B cell (primary cell): ENCODE measurements around the gene CNTNAP4. TPM values are rescaled to one million over a fixed set of nuclear protein-coding genes. Genes with fewer than 3 reads are reported as not detected.

ENCODE experiments used
- ATAC-seq: fragments of 200-7000 bp; cut with Tn5 transposase; one replicate; pipeline ENCODE4 v1.10.0; 2021; ENCODE audit warnings: low read depth, mild to moderate bottlenecking, moderate number of reproducible peaks, moderate library complexity
- CTCF ChIA-PET: fragments of 350-600 bp; sonication (Branson Sonifier 250); formaldehyde crosslinking; loops from one replicate; lab custom pipeline; 2021; ENCODE audit warnings: antibody characterized with exemption, inconsistent platforms; lab: Charles Lee
- POLR2A ChIA-PET: fragments of 350-600 bp; sonication (Branson Sonifier 250); formaldehyde crosslinking; loops from one replicate; lab custom pipeline; 2021; ENCODE audit warnings: antibody characterized with exemption; lab: Charles Lee
- DNase-seq: peaks from one replicate; pipeline ENCODE4 v3.0.0; 2013
- H2AFZ ChIP-seq: 2 replicates; pipeline ENCODE4 v1.6.1; 2012; ENCODE audit warnings: mild to moderate bottlenecking, low read depth, low read length; ENCODE audit not compliant: insufficient read depth, poor library complexity, severe bottlenecking
- H3K27ac ChIP-seq, 2 donors: 1 replicate in 1 of 2; 2 replicates in 1 of 2; pipeline ENCODE4 v1.5.1; 2012 to 2013; ENCODE audit warnings: low read length in 2 of 2, mild to moderate bottlenecking in 2 of 2, moderate library complexity in 1 of 2
- H3K27me3 ChIP-seq, 4 experiments: fragments of 200-600 bp in 1 of 4; sonication (generic) in 1 of 4; replicated peaks in 1 of 4; 1 replicate in 2 of 4; 2 replicates in 2 of 4; pipeline versions ENCODE4 v1.6.1 to v1.7.0; 2013 to 2016; ENCODE audit warnings: low read length in 3 of 4, mild to moderate bottlenecking in 2 of 4, mixed read lengths in 1 of 4, moderate library complexity in 1 of 4; ENCODE audit not compliant: insufficient read depth in 4 of 4, control insufficient read depth in 3 of 4; ENCODE audit errors: control extremely low read depth in 1 of 4
- H3K36me3 ChIP-seq, 2 experiments: replicated peaks in 1 of 2; 1 replicate in 1 of 2; 2 replicates in 1 of 2; pipeline versions ENCODE4 v1.6.1 to v1.7.1; 2013; ENCODE audit warnings: low read length in 1 of 2; ENCODE audit not compliant: insufficient read depth in 2 of 2, control insufficient read depth in 1 of 2; ENCODE audit errors: control extremely low read depth in 1 of 2, extremely low read depth in 1 of 2
- H3K4me1 ChIP-seq, 2 donors: fragments of 200-600 bp in 1 of 2; sonication (generic) in 1 of 2; 1 replicate in 1 of 2; 2 replicates in 1 of 2; pipeline versions ENCODE4 v1.5.1 to v1.6.1; 2013 to 2017; ENCODE audit warnings: low read length in 2 of 2; ENCODE audit not compliant: control insufficient read depth in 2 of 2, insufficient read depth in 2 of 2
- H3K4me2 ChIP-seq: replicated peaks from 2 replicates; pipeline ENCODE3; 2012; ENCODE audit warnings: mild to moderate bottlenecking, low read depth, low read length; ENCODE audit not compliant: poor library complexity, severe bottlenecking
- H3K4me3 ChIP-seq, 5 experiments: fragments of 200-600 bp in 1 of 5; sonication (generic) in 1 of 5; 1 replicate in 3 of 5; 2 replicates in 2 of 5; pipeline versions ENCODE4 v1.5.1 to v1.7.0; 2011 to 2016; ENCODE audit warnings: low read length in 4 of 5, mild to moderate bottlenecking in 4 of 5, low read depth in 2 of 5, control low read depth in 1 of 5, moderate library complexity in 1 of 5; ENCODE audit not compliant: insufficient read depth in 1 of 5; ENCODE audit errors: control extremely low read depth in 1 of 5, extremely low read depth in 1 of 5
- H3K79me2 ChIP-seq: fragments of 200-600 bp; sonication (generic); one replicate; pipeline ENCODE4 v1.6.0; 2016; ENCODE audit warnings: low read length; ENCODE audit not compliant: control insufficient read depth, insufficient read depth
- H3K9ac ChIP-seq: fragments of 200-600 bp; sonication (generic); 2 replicates; pipeline ENCODE4 v1.6.1; 2017; ENCODE audit warnings: mild to moderate bottlenecking, low read length, moderate library complexity
- H3K9me3 ChIP-seq, 3 donors: one replicate each; pipeline versions ENCODE4 v1.6.1 to v1.7.1; 2013; ENCODE audit warnings: low read length in 2 of 3; ENCODE audit not compliant: control insufficient read depth in 2 of 3, insufficient read depth in 1 of 3; ENCODE audit errors: control extremely low read depth in 1 of 3
- H4K20me1 ChIP-seq: 2 replicates; pipeline ENCODE4 v1.6.0; 2012; ENCODE audit warnings: mild to moderate bottlenecking, low read length; ENCODE audit not compliant: insufficient read depth, control insufficient read depth, poor library complexity, severe bottlenecking
- H3K27ac Mint-ChIP-seq: one replicate; pipeline ENCODE4 v1.8.0; 2021; ENCODE audit warnings: mixed read lengths
- H3K27me3 Mint-ChIP-seq: one replicate; pipeline ENCODE4 v1.8.0; 2021; ENCODE audit warnings: mixed read lengths
- H3K4me1 Mint-ChIP-seq: one replicate; pipeline ENCODE4 v1.8.0; 2021; ENCODE audit warnings: mixed read lengths
- H3K4me3 Mint-ChIP-seq: one replicate; pipeline ENCODE4 v1.8.0; 2021; ENCODE audit warnings: mixed read lengths
- H3K9me3 Mint-ChIP-seq: one replicate; pipeline ENCODE4 v1.8.0; 2022; ENCODE audit warnings: mixed read lengths; ENCODE audit not compliant: insufficient read depth
- CTCF ChIP-seq: fragments of 200-600 bp; IDR thresholded peaks from one replicate; pipeline ENCODE4 v1.8.0; 2022; ENCODE audit warnings: antibody characterized with exemption, mild to moderate bottlenecking
- EZH2 ChIP-seq: IDR thresholded peaks from 2 replicates; pipeline ENCODE4 v1.6.1; 2012; ENCODE audit warnings: borderline replicate concordance, low read depth, mild to moderate bottlenecking, moderate library complexity, low read length; ENCODE audit not compliant: insufficient read depth, poor library complexity, severe bottlenecking
- WGBS: methylation state at CpG from one replicate; pipeline ENCODE4 v1.1.5; 2013; ENCODE audit warnings: missing lambda C conversion rate; ENCODE audit not compliant: insufficient coverage; 5-methylcytosine and 5-hydroxymethylcytosine counted together
- intact Hi-C: fragments of 100-400 bp; cut with micrococcal nuclease; formaldehyde crosslinking; loops from one replicate; pipeline ENCODE4 v1.10.0; 2022
- polyA plus RNA-seq: library from polyadenylated mRNA; depleted of rRNA; stranded (reverse); fragments of >200 nt; gene quantifications from 2 replicates; pipeline ENCODE4 v1.2.3, GENCODE V29; 2012
- total RNA-seq, 2 donors: library from RNA; stranded (reverse); fragments of 120-200 nt in 1 of 2; gene quantifications; 1 replicate in 1 of 2; 2 replicates in 1 of 2; pipeline versions ENCODE4 v1.2.3 to v1.2.4, GENCODE V29; 2013 to 2022

The CNTNAP4 gene
- total and polyA plus RNA-seq, 2 donors (not counting 1 experiment from before 2014, with no cell fraction given) = 0.06 TPM; not detected in 1

- no peak overlapping the region for H3K27ac ChIP-seq
- Mint-ChIP-seq H3K27me3 (no peaks in the 10 kb centered on the region), H3K4me1 (no peaks in the 10 kb centered on the region), H3K9me3 (peaks cover 2% of the 10 kb centered on the region), H3K4me3 (no peak overlapping the region), H3K27ac (no peak overlapping the region)
- H3K36me3 ChIP-seq = no peaks in the 10 kb centered on the region
- DNase-seq (no peak), ATAC-seq (no peak)
- POLR2A ChIA-PET = no interaction called here
- no peaks in the 10 kb centered on the region for H3K9me3 ChIP-seq
- H2AFZ ChIP-seq = no peak overlapping the region
- intact Hi-C loops = no loop called here
- no peak overlapping the region for H3K9ac ChIP-seq
- no peaks in the 10 kb centered on the region for H4K20me1 ChIP-seq
- no peak for TF ChIP-seq EZH2
- TF ChIP-seq CTCF = no peak
- H3K4me3 ChIP-seq = no peak overlapping the region
- no peaks in the 10 kb centered on the region for H3K4me1 ChIP-seq
- 80% methylated on average over 1 of the region's 4 CpGs for WGBS
- H3K27me3 ChIP-seq = no peaks in the 10 kb centered on the region
- H3K79me2 ChIP-seq = no peaks in the 10 kb centered on the region
- H3K4me2 ChIP-seq = no peak overlapping the region
- CTCF ChIA-PET = no interaction called here
Observed at GRCh38 chr16:76303637-76304314, 26.6 kb downstream of the CNTNAP4 start.

- intact Hi-C loops = no loop called here
- H2AFZ ChIP-seq = no peak overlapping the region
- H3K4me3 ChIP-seq = no peak overlapping the region
- H4K20me1 ChIP-seq = no peaks in the 10 kb centered on the region
- H3K36me3 ChIP-seq = no peaks in the 10 kb centered on the region
- Mint-ChIP-seq H3K4me3 (no peak overlapping the region), H3K27ac (no peak overlapping the region), H3K27me3 (no peaks in the 10 kb centered on the region), H3K9me3 (peaks cover 3% of the 10 kb centered on the region), H3K4me1 (no peaks in the 10 kb centered on the region)
- POLR2A ChIA-PET = no interaction called here
- no peak overlapping the region for H3K9ac ChIP-seq
- no peak for TF ChIP-seq EZH2
- no peak overlapping the region for H3K4me2 ChIP-seq
- H3K4me1 ChIP-seq = no peaks in the 10 kb centered on the region
- no peak for DNase-seq
- no peaks in the 10 kb centered on the region for H3K27me3 ChIP-seq
- peaks cover 0 to 2% (median 0%) of the 10 kb centered on the region in 3 donors for H3K9me3 ChIP-seq
- H3K79me2 ChIP-seq = no peaks in the 10 kb centered on the region
- ATAC-seq = no peak
- no peak overlapping the region for H3K27ac ChIP-seq
- CTCF ChIA-PET = no interaction called here
- 87% methylated on average over 13 of the region's 14 CpGs for WGBS
Observed at GRCh38 chr16:76309639-76310335, 32.6 kb downstream of the CNTNAP4 start.
